Activated CD4-positive, alpha-beta T cell treated with anti-CD3 and anti-CD28 coated beads for 48 hours (primary cell): ENCODE measurements around the gene SCML2.
"Not testable (repeated sequence)": the region's sequence is repeated elsewhere in the genome, so short reads cannot be mapped to it uniquely, and the experiment has no call there.

Source experiments
- DNase-seq: peaks from one replicate; pipeline ENCODE4 v3.0.0-alpha.2; 2020

SCML2 gene

DNA sequence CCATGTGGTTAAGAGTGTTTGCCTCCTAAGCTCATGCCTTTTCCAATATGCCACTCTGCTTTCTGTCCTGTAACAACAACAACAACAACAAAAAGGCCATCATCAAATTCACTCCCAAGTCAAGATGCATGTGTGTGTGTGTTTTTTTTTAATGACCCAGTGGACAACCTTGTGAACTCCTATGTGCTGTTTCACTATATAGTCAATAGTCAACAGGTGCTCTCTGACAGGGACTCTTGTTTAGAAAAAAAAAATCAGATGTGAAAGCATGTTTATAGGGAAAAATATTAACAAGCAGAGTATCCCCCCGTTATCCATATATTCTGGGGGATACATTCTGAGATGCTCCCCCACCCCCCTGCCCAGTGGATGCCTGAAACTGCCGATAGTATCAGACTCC is 83.2 kb downstream of the SCML2 start:
- no peak for DNase-seq

DNA sequence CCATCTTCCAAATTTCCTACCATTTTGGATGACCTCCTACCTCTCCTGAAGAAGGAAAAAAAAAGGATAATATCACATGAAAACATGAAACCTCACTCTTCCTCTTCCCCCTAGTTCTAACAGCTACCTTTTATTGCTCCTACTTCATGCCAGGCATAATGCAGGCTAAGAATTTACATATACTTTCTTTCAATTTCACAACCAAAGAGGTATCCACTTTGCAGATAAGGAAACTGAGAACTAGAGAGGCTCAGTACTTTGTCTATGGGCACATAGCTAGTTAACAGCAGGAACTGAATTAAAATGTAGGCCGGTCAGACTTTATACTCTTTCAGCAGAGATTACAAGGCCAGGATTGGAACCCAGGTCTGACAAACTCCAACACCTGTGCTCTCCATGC is 99.4 kb downstream of the SCML2 start:
- DNase-seq: no peak

DNA sequence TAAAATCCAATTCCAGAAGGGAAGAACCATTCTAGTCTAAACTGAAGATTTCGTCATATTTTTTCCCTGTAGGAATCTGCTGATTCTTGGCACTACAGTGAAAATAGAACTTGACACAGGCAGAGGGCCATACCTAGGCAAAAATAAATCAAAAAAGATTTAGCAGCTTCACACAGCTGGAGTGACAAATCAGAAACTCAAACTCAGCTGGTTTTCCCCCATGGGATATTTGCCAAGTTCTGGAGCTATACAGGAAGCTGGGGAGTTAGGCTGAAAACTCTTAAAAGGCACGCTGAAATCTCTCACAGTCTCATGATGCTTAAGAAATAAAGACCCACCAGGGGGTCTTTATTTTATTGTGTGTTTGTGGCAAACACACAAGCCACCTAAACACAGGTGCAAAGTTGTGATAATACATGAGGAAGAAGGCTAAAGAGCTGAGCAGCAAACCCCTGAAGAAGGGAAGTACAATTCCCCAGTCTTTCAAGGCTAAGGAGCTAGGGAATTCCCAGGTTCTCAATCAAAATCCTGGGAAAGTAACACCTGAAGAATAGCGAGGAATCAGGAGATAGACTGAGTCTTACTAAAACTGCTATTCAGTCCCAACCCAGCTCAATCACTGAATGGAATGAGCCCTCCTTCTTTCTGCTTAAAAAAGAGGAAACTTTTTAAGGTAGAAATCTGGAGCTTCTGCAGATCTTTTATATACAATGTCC is 101.7 kb downstream of the SCML2 start:
- DNase-seq: no peak

DNA sequence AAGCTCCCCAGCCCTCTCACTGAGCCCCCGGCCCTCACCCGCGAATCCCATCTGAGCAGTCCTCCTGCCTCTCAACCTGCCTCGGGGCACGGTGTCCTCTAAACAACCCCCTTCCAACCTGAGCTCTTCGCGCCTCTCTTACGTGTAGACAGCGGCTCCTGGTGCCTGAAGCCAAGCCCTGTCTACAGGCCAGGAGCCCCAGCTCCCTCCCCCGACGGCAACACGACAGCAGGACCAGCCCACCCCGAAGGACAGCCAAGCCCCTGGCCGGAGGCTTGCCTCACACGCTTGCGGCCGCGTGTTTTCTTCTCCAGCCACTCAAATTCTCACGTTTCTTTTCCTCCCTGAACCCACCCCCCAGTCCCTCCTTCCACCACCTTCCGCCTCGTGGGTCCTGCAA is 124.8 kb downstream of the SCML2 start:
- not testable (repeated sequence) for DNase-seq

DNA sequence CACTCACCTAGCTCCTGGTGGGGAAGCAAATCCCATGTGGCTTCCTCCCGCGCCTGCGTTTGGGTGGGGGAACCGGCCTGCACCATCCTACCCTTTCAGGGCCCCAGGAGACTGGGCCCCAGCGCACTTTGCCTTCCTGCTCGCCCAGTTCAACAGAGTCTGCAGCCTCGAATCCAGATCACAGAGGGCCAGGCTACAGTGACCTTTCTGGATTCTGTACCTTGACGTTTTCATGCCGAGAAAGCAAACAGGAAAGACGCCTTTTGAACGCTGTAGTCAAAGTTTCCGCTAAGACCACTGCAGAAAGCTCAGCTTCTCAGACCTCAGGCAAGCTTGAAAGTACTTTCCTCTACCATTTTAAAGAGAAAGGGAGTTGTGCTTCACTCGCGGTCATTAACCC is 126.4 kb downstream of the SCML2 start:
- no peak for DNase-seq

DNA sequence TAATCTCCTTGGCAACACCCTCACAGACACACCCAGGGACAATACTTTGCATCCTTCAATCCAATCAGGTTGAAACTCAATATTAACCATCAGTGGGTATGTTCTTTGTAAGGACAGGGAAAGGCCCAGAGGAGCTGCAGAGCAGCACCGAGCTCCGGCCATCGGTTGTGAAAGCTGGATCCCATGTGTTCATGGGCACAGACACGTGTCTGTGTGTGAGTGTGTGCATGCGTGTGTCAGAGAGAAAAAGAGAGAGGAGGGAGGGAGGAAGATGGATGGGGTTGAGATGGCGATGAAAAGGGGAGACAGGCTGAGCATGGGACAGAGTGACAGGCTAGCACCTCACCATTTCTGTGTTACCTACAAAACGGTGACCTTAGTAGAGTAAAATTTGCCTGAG is 127.0 kb downstream of the SCML2 start:
- no peak for DNase-seq

DNA sequence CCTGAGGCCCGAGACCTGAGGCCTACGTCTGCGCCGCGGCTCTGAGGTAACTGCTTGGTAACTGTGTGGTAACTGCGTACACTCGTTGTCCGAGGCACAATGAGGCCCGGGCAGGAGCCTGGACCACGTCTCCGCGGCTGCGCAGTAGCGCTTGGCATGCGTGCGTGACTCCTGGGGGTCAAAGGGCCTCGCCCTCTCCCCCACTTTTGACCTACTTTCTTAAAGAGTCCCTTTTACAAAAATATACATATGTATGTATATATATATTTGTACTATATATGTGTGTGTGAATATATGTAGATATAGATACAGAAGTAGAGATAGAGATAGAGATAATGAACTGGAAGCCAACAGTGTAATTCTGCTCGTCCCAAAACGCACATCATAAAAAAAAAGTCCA is 133.7 kb downstream of the SCML2 start, which contains the start of gene BEND2:
Gene BEND2 (minus strand): TSS at position 101 of the 400 bp plus-strand sequence. CDS start 136 bp downstream, outside the sequence.
- DNase-seq: no peak

DNA sequence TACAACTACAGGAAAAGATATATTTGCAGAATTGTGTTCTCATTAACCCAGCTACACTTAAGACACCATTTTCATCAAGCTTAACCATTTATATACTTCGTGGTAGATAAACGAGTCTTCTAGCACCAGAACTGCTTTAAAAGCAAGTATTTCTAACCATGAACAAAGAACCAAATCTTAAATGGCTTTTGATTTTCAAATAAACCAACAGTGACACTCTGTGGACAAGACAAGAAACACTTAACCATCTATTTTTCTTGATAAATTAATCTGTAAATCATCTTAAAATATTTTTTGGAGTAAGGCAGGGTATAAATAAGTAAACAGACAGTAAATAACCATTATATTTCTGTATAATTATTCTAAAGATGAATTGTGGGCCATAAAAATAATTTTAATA is 144.0 kb downstream of the SCML2 start:
- DNase-seq: no peak

DNA sequence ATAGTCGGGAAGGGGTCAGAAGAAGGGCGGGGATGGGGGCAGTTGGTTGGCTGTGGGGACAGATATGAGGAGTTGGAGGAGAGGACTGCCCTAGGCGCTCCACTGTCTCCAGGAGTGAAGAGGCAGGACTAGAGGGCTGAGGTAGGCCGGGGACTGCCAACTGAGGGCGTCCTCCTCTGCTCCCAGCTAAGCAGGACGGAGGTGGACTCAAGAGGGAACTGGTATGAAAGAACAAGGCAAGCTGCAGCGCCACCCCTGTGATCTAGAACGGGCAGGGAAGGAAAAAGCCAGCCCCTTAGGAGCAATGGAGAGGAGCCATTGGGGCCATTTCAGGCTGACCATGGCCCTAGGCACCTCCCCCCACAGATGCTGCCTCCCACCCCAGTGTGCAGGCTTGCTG is 147.8 kb downstream of the SCML2 start:
- no peak for DNase-seq

DNA sequence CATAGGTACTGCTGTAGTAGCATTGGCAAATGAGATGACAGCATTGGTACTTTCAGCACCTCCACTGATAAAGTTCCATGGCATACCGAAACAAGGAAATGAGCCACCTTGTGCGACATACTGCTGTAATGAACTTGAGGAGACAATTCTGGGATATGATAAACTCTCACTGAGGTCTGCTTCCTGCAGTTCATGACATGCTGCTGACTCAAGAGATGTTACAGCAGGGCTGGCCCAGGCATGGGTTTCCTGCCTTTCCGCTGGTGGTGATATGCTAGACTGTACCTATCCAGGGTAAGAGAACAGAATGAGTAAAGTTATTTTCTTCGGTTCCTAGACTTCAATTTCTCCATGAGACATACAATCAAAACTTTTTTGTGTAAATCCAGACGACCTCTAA is 150.9 kb downstream of the SCML2 start:
- no peak for DNase-seq

DNA sequence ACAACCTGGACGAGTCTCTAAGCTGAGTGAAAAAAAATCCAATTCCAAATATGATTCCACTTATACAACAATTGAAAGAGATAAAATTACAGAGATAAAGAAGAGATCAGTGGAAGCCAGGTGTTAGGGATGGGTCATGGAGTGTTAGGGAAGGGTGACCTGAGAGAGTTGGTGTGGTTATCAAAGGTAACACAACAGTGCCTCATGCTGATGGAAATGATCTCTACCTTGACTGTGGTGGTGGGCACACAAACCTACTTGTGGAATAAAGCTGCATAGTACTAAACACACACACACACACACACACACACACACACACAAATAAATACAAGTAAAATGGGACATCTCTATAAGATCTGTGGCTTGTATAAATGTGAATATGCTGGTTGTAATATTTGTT is 159.8 kb downstream of the SCML2 start:
- no peak for DNase-seq
